HEK293T (cell line): ENCODE results near the gene RAET1L.

Experiments
- ARNT ChIP-seq: fragments of 450-650 bp; IDR thresholded peaks from 2 replicates; pipeline ENCODE4 v1.6.1; 2017; ENCODE audit warnings: mild to moderate bottlenecking
- FOXM1 ChIP-seq: fragments of 450-650 bp; IDR thresholded peaks from 2 replicates; pipeline ENCODE4 v1.6.1; 2017; ENCODE audit warnings: mild to moderate bottlenecking, borderline replicate concordance
- NFRKB ChIP-seq: fragments of 450-650 bp; IDR thresholded peaks from 2 replicates; pipeline ENCODE4 v1.6.1; 2016; ENCODE audit warnings: mild to moderate bottlenecking, moderate library complexity

DNA sequence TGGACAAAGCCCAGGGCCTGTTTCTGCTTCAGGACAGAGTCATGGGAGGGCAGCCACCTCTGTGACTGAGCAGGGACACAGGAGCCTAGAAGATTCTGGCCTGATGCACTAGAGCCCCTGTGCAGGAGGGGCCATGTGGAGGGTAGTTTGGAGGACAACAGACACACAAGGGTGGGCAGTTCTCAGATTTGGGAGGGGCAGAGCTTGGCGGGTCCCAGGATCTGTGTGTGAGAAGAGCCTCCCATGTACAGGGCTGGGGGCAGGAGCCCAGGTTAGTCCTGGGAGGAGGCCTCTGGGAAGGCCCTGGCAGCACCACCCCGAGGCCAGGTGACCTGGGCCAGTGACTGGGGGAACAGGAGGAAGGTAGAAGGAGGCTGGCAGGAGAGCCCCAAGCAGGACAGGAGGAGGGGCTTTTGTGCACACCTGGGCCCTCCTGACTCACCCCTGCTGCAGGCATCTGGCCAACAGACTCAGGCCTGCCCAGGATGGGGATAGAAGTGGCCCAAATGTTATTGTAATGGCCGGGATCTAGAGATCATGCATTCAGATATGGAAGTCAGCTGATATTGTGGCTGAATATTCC is 45.0 kb upstream of the RAET1L start:
- TF ChIP-seq FOXM1, result no peak
- no peak for TF ChIP-seq ARNT
- TF ChIP-seq NFRKB, result no peak
